Vagina (tissue), 2 donors: Measurements from ENCODE around the gene PLAGL2.

ENCODE experiments used
- POLR2A ChIP-seq, 2 donors: fragments of 450-650 bp; IDR thresholded peaks; one replicate each; pipeline ENCODE4 v1.6.1; 2017; ENCODE audit warnings: antibody characterized with exemption in 2 of 2, mild to moderate bottlenecking in 2 of 2, moderate library complexity in 2 of 2
- POLR2AphosphoS5 ChIP-seq, 2 donors: sonication (generic); formaldehyde crosslinking; IDR thresholded peaks; one replicate each; pipeline ENCODE4 v1.9.0; 2017; ENCODE audit warnings: antibody characterized with exemption in 2 of 2, mild to moderate bottlenecking in 2 of 2, low read depth in 1 of 2; ENCODE audit not compliant: insufficient read depth in 1 of 2
- TF ChIP-seq, protein P1 (sequence below), 3 experiments: fragments of 450-650 bp in 2 of 3; fragments of 200-600 bp in 1 of 3; sonication (generic) in 1 of 3; IDR thresholded peaks; one replicate each; pipeline ENCODE4 v1.5.1; 2017 to 2019; ENCODE audit warnings: antibody characterized with exemption in 3 of 3, mild to moderate bottlenecking in 2 of 3, moderate library complexity in 2 of 3

DNA sequence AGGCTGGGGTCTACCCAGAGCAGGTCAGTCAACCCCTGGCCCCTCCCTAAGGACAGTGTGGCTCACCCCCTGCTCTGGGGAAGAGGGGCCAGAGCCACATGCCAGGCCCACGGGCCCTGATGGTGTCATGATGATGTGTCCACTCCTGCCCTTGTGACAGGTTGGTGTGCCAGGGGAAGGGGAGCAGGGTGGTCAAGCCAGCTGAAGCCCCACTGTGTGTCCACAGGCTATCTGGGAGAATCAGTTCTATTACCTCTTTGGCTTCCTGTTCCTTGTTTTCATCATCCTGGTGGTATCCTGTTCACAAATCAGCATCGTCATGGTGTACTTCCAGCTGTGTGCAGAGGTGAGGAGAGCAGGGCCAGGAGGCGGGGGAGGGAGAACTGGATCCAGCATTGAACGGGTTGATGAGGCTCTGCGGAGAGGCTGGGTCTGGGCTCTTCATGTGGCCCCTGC, 47.7 kb downstream of the PLAGL2 start:
- TF ChIP-seq, protein P1, sequence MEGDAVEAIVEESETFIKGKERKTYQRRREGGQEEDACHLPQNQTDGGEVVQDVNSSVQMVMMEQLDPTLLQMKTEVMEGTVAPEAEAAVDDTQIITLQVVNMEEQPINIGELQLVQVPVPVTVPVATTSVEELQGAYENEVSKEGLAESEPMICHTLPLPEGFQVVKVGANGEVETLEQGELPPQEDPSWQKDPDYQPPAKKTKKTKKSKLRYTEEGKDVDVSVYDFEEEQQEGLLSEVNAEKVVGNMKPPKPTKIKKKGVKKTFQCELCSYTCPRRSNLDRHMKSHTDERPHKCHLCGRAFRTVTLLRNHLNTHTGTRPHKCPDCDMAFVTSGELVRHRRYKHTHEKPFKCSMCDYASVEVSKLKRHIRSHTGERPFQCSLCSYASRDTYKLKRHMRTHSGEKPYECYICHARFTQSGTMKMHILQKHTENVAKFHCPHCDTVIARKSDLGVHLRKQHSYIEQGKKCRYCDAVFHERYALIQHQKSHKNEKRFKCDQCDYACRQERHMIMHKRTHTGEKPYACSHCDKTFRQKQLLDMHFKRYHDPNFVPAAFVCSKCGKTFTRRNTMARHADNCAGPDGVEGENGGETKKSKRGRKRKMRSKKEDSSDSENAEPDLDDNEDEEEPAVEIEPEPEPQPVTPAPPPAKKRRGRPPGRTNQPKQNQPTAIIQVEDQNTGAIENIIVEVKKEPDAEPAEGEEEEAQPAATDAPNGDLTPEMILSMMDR (IDR thresholded peaks at IDR 0.05), result no peak
- TF ChIP-seq POLR2A (IDR thresholded peaks at IDR 0.05), result no peak
- TF ChIP-seq POLR2AphosphoS5 (IDR thresholded peaks at IDR 0.05; ENCODE audit: insufficient read depth in 1 of 2, low read depth in 1 of 2), result no peak
